Activated CD8-positive, alpha-beta memory T cell treated with anti-CD3 and anti-CD28 coated beads, Interleukin-2, amount 50 U/mL, for 48 hours (primary cell): ENCODE measurements around the gene AMER3.

Experiments
- DNase-seq: peaks from one replicate; pipeline ENCODE4 v3.0.0-alpha.2; 2020

Gene AMER3

GRCh38 chr2:130786076-130786475, 30.7 kb downstream of the AMER3 start:
- DNase-seq: no peak

DNA sequence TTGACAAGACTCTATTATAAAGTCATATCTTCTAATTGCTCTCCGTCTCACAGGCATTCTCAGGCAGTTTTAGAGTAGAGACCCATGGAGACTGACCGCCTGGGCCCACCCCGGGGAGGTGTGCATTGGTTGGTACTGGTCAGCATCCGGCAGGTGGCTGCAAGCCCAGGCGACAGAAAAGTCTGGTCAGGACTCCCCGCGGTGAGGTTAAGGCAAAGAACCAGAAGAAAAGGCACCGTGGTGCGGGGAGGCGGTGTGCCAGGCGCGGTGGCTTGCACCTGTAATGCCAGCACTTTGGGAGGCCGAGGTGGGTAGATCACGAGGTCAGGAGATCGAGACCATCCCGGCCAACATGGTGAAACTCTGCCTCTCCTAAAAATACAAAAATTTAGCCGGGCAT, 32.5 kb downstream of the AMER3 start:
- DNase-seq: no peak

DNA sequence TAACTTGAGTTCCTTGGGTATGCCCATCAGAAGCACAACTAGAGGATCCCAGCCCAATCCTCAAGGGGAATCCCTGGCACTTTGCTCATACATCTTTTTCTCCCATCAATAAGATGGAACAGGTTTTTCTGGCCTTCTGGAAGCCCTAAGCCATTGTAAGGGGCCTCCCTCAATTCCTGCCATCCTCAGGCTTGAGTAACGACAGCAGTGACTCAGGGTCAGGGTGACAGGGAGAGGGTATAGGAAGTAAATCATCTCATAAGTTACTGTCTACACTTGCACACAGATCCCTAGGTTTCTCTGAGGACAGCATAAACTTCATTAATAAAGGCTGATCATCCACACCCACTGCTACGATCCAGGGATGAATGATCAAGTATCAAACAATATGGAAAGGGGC, 35.0 kb downstream of the AMER3 start:
- DNase-seq: no peak

DNA sequence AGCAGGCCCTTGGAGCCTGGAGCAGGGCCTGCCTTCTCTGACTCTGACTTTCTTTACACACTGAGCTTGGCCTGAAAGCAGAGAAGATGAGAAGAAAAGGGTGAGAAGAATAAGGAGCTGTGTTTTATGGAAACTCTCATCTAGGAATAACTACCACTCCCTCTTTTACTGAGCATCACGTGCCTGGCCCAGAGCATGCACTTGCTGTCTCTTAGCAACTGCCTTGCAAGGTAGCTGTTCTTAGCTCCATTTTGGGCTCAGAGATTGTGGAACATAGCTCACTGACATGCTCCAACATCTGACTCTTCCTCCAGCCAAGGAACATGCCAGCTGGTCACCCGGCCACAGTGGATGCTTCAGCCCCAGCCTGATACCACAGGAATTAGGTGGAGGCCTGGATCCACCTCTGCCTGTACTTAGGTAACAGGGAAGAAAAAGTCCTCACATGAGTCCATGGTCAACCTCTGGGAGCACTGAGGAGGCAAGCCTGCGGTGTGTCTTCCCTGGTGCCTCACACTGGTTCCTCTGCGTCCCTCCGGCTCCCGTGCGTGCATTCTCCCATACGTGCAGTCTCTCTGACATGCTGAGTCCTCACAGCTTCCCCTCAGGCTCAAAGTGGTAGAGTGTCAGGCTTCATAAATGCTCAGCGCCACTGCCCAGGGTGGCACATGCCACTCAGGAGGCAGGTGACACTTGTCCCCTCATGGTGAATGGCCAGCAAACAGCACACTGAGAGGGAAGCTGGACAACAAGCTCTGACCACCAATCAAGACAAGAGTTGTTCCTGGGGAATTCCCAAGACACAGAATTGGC, 35.7 kb downstream of the AMER3 start:
- DNase-seq: no peak

GRCh38 chr2:130791617-130791939, 36.2 kb downstream of the AMER3 start:
- no peak for DNase-seq

DNA sequence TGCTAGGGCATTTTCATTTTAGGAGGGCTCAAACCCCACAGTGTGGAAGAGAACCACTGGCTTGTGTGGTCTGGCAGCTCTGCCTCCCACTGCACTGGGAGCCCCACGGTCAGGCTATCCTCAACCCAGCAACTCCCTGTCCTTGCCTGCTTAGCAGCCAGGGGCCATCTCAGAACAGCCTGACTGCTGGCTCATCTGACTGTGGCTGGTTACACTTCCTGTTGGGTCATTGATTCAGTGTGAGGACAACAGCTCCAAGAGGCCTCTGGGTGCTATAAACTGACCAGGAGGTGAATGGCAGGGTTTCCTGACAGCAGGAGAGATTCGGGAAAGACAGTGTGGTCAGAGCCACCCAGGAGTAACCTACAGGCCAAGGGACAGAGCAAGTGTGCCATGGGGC, 40.1 kb downstream of the AMER3 start:
- DNase-seq: no peak

- DNase-seq: no peak
Measured at GRCh38 chr2:130796290-130796689, 41.0 kb downstream of the AMER3 start.

DNA sequence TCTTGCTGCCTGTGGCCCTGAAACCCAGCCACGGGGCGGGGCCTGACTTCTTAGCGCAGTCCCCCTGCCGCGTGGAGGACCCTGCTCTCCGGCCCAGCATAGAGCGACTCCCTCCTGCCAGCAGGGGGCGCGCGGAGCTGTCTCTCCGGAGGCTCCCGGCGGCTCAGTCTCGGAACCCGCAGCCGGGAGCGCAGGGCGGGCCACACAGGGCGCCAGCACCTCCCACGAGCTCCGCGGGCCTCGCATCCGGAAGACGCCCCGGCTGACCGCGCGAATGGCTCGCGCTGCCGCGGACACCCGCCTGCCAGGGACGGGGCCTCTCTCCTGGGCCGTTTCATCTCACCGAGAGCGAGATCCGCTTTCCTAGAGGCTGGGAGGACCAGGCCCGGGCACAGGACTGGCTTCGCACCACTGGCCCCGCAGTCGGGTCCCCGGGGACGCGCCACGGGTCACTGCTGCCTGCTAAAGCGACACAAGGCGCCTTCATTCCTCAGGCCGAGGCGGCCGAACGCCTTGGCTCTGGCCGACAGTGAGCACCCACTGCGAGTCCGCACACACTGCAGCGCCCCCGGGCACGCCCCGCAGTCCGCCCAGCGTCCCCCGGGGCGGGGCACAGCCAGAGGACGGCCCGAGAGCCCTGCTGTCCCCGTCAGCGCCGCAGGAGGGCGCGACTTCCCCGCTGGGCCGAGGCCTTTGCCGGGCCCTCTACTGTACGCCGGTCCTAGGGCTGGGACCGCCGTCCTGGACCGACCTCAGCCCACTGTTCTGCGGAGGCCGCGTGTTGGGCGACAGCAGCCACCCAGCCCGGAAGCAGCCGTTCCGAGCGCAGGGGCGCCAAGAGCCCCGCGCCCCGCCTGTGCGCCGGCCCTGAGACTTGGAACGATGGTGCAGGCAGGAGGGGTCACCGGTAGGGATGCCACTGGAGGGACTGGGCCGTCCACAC, 42.4 kb downstream of the AMER3 start:
- peak; percentile 99 for DNase-seq

DNA sequence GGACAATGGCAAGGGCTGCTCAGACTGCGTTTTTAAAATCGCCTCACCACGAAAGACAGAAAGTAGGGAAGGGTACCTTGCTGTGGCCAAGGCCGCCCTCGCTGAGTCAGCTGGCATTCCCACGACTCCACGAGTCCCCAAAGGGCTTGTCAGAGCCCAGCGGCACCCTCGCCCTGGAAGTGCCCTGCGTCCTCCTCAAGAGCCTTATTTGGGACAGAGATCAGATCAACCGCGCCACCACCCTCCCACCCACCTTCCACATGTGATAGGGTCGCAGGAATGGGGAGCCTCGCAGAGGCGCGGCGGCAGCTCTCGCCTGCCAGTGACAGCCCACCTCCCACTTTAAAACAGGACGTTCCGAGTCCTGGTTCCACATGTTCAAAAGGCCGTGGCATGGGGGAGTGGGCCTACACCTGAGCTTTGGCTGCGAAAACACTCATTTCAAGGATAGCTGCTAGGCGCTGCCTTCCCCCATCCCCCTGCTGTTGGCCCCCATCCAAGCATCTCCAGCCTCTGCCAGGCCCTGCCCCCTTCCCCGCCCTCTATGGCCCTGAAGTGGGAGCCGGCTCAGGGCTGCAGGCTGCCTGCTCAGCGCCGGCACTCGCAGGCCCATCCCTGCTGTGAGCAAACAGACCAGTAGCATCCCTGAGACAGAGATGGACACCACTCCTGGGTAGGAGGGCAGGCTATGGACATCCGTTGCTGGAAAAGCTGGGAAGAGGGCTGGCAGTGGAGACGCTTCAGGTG, 43.3 kb downstream of the AMER3 start:
- no peak for DNase-seq

GRCh38 chr2:130799295-130799694, 44.0 kb downstream of the AMER3 start:
- DNase-seq: no peak

DNA sequence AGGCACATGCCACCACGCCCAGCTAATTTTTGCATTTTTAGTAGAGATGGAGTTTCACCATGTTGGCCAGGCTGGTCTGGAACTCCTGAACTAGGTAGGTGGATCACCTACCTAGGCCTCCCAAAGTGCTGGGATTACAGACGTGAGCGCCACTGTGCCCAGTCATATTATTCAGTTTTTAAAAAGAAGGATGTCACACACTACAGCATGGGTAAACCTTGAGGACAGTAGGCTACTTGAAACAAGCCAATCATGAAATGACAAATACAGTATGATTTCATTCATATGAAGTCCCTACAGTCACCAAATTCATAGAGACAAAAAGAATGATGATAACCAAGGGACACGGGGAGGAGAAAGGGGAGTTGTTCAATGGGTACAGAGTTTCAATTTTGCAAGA, 50.3 kb downstream of the AMER3 start:
- no peak for DNase-seq

DNA sequence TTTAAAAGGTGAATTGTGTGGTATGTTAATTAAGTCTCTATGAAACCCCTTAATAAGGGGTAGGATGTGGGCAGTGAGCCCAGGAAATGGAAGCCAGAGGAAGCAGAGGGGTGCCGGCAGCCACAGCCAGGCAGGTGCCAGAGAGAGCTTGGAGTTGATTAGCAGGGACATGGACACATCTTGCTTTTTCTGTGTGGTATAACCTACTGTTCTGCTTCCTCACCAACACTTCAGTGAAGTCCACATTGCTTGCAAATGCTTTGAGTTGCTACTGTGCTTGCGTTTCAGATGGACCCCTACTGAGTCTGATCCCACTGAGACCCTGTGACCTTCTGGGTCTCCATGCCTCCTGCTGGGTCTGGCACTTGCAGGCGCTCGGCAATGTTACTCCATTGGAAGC, 51.0 kb downstream of the AMER3 start:
- DNase-seq: no peak

DNA sequence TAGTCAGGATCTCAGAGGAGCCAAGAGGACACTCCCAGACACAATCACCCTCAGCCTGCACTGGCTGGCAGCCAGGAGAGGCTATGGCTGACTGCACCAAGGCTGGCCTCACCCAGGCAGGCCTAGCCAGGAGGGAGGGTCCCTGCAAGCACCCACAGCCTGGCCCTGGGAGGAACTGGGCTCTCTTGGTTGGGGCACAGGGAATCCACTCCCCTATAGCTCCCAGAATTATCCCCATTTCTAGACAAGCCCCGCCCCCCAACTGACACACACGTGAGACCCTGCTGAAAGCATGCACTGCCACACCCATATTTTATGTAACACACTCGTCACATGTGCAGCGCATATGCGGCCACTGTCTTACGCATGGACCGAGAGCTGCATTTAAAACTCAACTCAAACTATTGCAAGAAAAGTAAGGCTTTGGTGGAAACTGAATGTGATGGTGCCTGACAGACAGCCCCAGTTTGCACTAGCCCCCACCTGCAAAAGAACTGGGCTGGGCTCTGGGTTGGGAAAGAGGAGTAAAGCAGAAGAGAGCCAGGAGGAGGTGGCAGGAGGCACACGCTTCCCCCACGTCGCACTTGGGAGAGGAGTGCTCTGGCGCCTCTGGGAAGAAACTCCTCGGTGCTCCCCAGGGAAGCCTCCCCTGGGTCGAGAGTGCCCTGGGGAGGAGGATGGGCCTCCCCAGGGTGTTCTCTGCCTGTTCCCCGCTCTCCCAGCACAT, 52.5 kb downstream of the AMER3 start:
- DNase-seq: no peak

GRCh38 chr2:130808482-130809268, 53.3 kb downstream of the AMER3 start:
- DNase-seq: no peak

DNA sequence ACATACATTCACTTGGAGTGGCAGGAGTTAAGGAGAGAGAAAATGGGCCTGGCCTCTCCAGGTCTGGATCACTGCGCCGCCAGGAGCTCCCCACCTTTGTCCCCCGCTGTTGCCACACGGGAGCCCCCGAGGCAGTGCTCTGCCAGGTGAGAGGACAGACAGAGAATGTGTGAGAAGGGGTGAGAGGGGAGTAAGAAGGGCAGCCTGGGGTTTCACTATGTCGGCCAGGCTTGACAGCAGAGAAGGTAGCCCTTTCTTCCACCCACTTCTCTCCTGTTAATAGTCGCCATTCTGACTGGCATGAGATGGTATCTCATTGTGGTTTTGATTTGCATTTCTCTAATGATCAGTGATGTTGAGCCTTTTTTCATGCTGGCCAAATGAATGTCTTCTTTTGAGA, 55.1 kb downstream of the AMER3 start:
- no peak for DNase-seq

GRCh38 chr2:130813722-130814121, 58.4 kb downstream of the AMER3 start:
- no peak for DNase-seq

DNA sequence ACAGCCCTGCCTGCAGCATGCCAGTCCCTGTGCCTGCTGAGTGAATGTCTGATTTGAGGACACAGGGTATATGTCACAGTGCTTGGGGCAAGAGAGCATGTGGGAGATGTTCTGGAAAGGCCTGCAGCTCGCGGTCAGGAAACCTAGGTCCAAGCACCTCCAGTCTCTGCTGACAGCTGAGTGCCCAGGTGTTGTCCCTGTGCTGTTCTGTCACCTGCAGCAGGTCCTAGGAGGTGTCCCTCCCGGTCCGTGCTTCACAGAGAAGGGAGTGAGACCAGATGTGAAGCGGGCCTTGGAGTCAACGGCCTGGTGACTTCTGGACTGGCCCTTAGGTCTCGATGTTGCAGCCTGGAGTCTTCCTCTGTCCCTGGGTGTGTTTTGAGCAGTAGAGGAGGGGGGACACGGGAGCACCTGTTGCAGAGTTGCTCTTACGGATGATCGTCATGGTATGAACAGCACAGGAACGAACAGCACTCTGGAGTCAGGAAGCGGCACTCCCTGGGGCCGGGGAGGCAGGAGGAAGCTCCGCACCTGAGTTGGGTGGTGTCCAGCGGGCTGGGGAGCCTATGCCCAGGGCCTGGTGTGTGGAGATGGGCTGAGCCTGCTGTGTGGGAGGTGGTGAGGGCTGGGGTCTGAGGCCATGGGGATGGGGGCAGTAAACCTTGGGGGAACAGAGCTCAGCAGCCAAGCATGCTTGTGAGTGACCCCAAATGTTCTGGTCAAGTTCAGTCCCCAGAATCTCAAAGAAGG, 59.8 kb downstream of the AMER3 start:
- no peak for DNase-seq
